ENCODE measurements around the gene UNC5C.

The UNC5C gene

GRCh38 chr4:95585016-95585695, 36.4 kb upstream of the UNC5C start:
- H3K4me2 ChIP-seq (ENCODE audit: low read length): no peak overlapping the region
- H3K18ac ChIP-seq (ENCODE audit: low read length): no peak overlapping the region
- H3K4ac ChIP-seq (ENCODE audit: low read depth, low read length): no peak overlapping the region
- no peak overlapping the region for H2AK5ac ChIP-seq (ENCODE audit: low read length)
- H3K56ac ChIP-seq (ENCODE audit: low read length): no peak overlapping the region
- no peaks in the 10 kb centered on the region for H3K36me3 ChIP-seq (ENCODE audit: control insufficient read depth, insufficient read depth, low read length)
- no peak overlapping the region for H4K5ac ChIP-seq (ENCODE audit: low read length)
- no peak overlapping the region for H3K27ac ChIP-seq (ENCODE audit: low read depth, low read length)
- H3K23ac ChIP-seq (ENCODE audit: low read length): no peak overlapping the region
- H2BK15ac ChIP-seq (replicated peaks; ENCODE audit: low read depth): no peak overlapping the region
- no peak for DNase-seq
- H3K4me3 ChIP-seq (ENCODE audit: low read length): no peak overlapping the region
- no peaks in the 10 kb centered on the region for H3K79me1 ChIP-seq (ENCODE audit: low read length)
- WGBS (ENCODE audit: extremely low coverage, insufficient coverage, low lambda C conversion rate): no CpG with 5 or more reads among the region's 5 CpGs
- no peak overlapping the region for H4K8ac ChIP-seq (ENCODE audit: low read depth, low read length)
- H2BK5ac ChIP-seq (ENCODE audit: low read length): no peak overlapping the region
- no peaks in the 10 kb centered on the region for H3K79me2 ChIP-seq (ENCODE audit: control insufficient read depth, insufficient read depth, low read length)
- no peak overlapping the region for H3K9ac ChIP-seq (ENCODE audit: low read length)
- H2BK120ac ChIP-seq (ENCODE audit: low read depth, low read length): no peak overlapping the region
- no peaks in the 10 kb centered on the region for H3K4me1 ChIP-seq (ENCODE audit: control insufficient read depth, low read depth, low read length)
- no peaks in the 10 kb centered on the region for H3K27me3 ChIP-seq (ENCODE audit: insufficient read depth, low read length, poor library complexity)

- no peaks in the 10 kb centered on the region for H3K27me3 ChIP-seq (ENCODE audit: insufficient read depth, low read length, poor library complexity)
- no CpG with 5 or more reads among the region's 8 CpGs for WGBS (ENCODE audit: extremely low coverage, insufficient coverage, low lambda C conversion rate)
Observed at GRCh38 chr4:95580226-95580625, 31.5 kb upstream of the UNC5C start.

DNA sequence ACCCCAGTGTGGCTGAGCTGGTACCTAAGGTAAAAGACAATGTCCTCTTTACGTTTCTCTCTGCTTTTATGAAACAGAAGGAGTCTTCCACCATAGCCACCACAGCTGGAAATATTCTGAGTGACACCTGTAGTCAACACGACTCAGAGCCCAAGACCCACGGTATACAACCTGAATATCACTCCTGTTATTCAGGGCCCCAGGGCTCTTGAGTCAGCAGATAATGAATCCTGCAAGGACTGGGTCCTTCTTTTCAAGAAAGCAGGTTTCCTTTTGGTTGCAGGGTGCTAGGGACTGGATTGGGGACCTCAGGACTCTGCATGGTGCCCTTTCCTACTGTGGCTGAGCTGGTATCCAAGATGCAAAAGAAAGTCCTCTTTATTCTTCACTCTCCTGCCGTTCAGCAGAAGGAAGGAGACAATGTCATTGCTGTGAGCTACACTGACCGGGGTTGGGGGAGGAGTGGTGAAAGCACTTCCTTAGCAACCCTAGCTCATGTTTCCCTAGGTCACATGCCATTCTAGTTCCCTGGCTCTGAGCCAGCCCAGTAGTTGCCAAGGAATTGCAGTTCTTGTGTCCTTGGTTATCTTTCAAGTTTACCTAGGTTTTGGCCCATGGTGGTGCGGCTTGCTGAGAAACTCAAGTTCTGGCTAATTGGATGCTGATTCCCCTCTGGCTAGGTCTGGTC, 23.7 kb upstream of the UNC5C start:
- H3K23ac ChIP-seq (ENCODE audit: low read length): no peak overlapping the region
- H3K18ac ChIP-seq (ENCODE audit: low read length): no peak overlapping the region
- WGBS (ENCODE audit: extremely low coverage, insufficient coverage, low lambda C conversion rate): no CpG with 5 or more reads among the region's 6 CpGs

More at GRCh38 chr4:95580226-95580625, 31.5 kb upstream of the UNC5C start:
- Histone ChIP-seq H3K18ac (ENCODE audit: low read length) (no peak overlapping the region), H4K5ac (ENCODE audit: low read length) (no peak overlapping the region), H2BK5ac (ENCODE audit: low read length) (no peak overlapping the region), H3K9ac (ENCODE audit: low read length) (no peak overlapping the region), H3K4me1 (ENCODE audit: control insufficient read depth, low read depth, low read length) (no peaks in the 10 kb centered on the region), H3K27ac (ENCODE audit: low read depth, low read length) (no peak overlapping the region), H3K79me2 (ENCODE audit: control insufficient read depth, insufficient read depth, low read length) (no peaks in the 10 kb centered on the region), H4K8ac (ENCODE audit: low read depth, low read length) (no peak overlapping the region), H3K23ac (ENCODE audit: low read length) (no peak overlapping the region), H2BK120ac (ENCODE audit: low read depth, low read length) (no peak overlapping the region), H2BK15ac (replicated peaks; ENCODE audit: low read depth) (no peak overlapping the region), H3K79me1 (ENCODE audit: low read length) (no peaks in the 10 kb centered on the region), H3K4ac (ENCODE audit: low read depth, low read length) (no peak overlapping the region), H3K36me3 (ENCODE audit: control insufficient read depth, insufficient read depth, low read length) (no peaks in the 10 kb centered on the region), H2AK5ac (ENCODE audit: low read length) (no peak overlapping the region), H3K56ac (ENCODE audit: low read length) (no peak overlapping the region), H3K4me3 (ENCODE audit: low read length) (no peak overlapping the region), H3K4me2 (ENCODE audit: low read length) (no peak overlapping the region)
- peak; percentile 2 for DNase-seq

DNA sequence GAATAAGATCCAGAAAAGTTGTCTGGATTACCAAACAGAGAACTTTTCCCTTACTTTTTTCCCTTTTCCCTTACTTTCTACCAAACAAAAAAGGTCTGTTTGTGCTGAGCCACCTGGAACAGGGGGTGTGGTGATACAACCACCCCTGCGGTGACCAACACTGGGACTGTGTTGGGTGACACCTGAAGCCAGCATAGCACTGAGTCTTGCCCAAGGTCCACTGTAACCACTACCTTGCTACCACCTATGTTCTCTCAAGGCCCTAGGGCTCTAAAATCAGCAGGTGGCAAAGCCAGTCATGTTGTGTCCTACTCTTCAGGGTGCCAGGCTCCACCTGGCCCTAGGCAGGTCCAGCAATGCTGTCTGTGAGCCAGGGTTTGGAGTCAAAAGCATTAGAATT, 22.8 kb upstream of the UNC5C start:
- H3K9ac ChIP-seq (ENCODE audit: low read length): no peak overlapping the region
- no peak overlapping the region for H2BK120ac ChIP-seq (ENCODE audit: low read depth, low read length)
- no peak overlapping the region for H3K27ac ChIP-seq (ENCODE audit: low read depth, low read length)
- H4K8ac ChIP-seq (ENCODE audit: low read depth, low read length): no peak overlapping the region
- H2BK5ac ChIP-seq (ENCODE audit: low read length): no peak overlapping the region
- H3K23ac ChIP-seq (ENCODE audit: low read length): no peak overlapping the region
- no peaks in the 10 kb centered on the region for H3K79me2 ChIP-seq (ENCODE audit: control insufficient read depth, insufficient read depth, low read length)
- H2BK15ac ChIP-seq (replicated peaks; ENCODE audit: low read depth): no peak overlapping the region
- no peak overlapping the region for H3K4me2 ChIP-seq (ENCODE audit: low read length)
- H3K18ac ChIP-seq (ENCODE audit: low read length): no peak overlapping the region
- H3K36me3 ChIP-seq (ENCODE audit: control insufficient read depth, insufficient read depth, low read length): no peaks in the 10 kb centered on the region
- no peak overlapping the region for H3K4me3 ChIP-seq (ENCODE audit: low read length)
- WGBS (ENCODE audit: extremely low coverage, insufficient coverage, low lambda C conversion rate): no CpG with 5 or more reads among the region's 1 CpG
- DNase-seq: no peak
- no peaks in the 10 kb centered on the region for H3K4me1 ChIP-seq (ENCODE audit: control insufficient read depth, low read depth, low read length)
- no peak overlapping the region for H4K5ac ChIP-seq (ENCODE audit: low read length)
- no peaks in the 10 kb centered on the region for H3K79me1 ChIP-seq (ENCODE audit: low read length)
- no peak overlapping the region for H2AK5ac ChIP-seq (ENCODE audit: low read length)
- no peaks in the 10 kb centered on the region for H3K27me3 ChIP-seq (ENCODE audit: insufficient read depth, low read length, poor library complexity)
- H3K4ac ChIP-seq (ENCODE audit: low read depth, low read length): no peak overlapping the region
- H3K56ac ChIP-seq (ENCODE audit: low read length): no peak overlapping the region

More for the DNA sequence above, 23.7 kb upstream of the UNC5C start:
- no peak overlapping the region for H2AK5ac ChIP-seq (ENCODE audit: low read length)
- H3K4me2 ChIP-seq (ENCODE audit: low read length): no peak overlapping the region
- no peak overlapping the region for H4K5ac ChIP-seq (ENCODE audit: low read length)
- H2BK5ac ChIP-seq (ENCODE audit: low read length): no peak overlapping the region
- H3K4me3 ChIP-seq (ENCODE audit: low read length): no peak overlapping the region
- no peak overlapping the region for H3K4ac ChIP-seq (ENCODE audit: low read depth, low read length)
- H2BK15ac ChIP-seq (replicated peaks; ENCODE audit: low read depth): no peak overlapping the region
- no peak overlapping the region for H3K9ac ChIP-seq (ENCODE audit: low read length)
- no peaks in the 10 kb centered on the region for H3K4me1 ChIP-seq (ENCODE audit: control insufficient read depth, low read depth, low read length)
- H3K56ac ChIP-seq (ENCODE audit: low read length): no peak overlapping the region
- no peaks in the 10 kb centered on the region for H3K27me3 ChIP-seq (ENCODE audit: insufficient read depth, low read length, poor library complexity)
- no peaks in the 10 kb centered on the region for H3K79me1 ChIP-seq (ENCODE audit: low read length)
- no peaks in the 10 kb centered on the region for H3K79me2 ChIP-seq (ENCODE audit: control insufficient read depth, insufficient read depth, low read length)
- no peak overlapping the region for H2BK120ac ChIP-seq (ENCODE audit: low read depth, low read length)
- H4K8ac ChIP-seq (ENCODE audit: low read depth, low read length): no peak overlapping the region
- peak; percentile 85 for DNase-seq
- H3K36me3 ChIP-seq (ENCODE audit: control insufficient read depth, insufficient read depth, low read length): no peaks in the 10 kb centered on the region
- no peak overlapping the region for H3K27ac ChIP-seq (ENCODE audit: low read depth, low read length)

DNA sequence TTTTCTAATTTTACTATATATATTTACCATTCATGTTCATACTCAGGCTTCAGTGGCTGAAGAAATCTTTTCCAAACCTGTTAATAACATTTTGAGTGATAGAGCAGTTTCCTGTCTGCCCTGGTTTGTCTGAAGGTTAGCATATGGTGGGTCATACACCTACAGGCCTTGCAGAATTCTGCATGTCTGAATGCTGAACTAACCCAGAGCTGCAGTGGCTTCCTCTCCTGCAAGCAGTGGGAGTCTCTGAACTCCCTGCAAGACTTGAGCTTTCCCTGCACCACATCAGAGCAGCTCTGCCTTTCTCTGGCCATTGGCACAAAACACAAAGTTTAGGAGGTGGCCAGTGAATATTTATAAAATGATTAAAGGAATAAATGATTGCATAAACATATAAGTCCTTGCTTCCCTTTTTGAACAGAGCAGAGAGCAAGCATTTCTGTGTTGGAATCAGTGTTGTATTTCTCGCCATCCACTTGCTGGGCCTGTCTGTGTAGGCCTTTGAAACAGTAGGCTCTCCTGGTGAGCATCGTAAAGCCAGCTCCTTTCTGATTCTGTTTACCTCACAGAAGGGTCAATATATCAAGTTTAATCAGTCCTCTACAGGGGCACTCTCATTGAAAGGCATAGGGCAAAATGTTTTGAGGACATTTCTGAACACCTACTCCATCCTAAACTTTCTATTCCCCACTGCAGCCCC, 15.0 kb upstream of the UNC5C start:
- H3K4me1 ChIP-seq (ENCODE audit: control insufficient read depth, low read depth, low read length): no peaks in the 10 kb centered on the region
- H3K56ac ChIP-seq (ENCODE audit: low read length): no peak overlapping the region
- no peaks in the 10 kb centered on the region for H3K79me1 ChIP-seq (ENCODE audit: low read length)
- peak; percentile 6 for DNase-seq
- H2BK5ac ChIP-seq (ENCODE audit: low read length): no peak overlapping the region
- no peak overlapping the region for H3K4me2 ChIP-seq (ENCODE audit: low read length)
- H3K36me3 ChIP-seq (ENCODE audit: control insufficient read depth, insufficient read depth, low read length): no peaks in the 10 kb centered on the region
- no peak overlapping the region for H3K27ac ChIP-seq (ENCODE audit: low read depth, low read length)
- H4K8ac ChIP-seq (ENCODE audit: low read depth, low read length): no peak overlapping the region
- H3K4ac ChIP-seq (ENCODE audit: low read depth, low read length): no peak overlapping the region
- no peak overlapping the region for H2AK5ac ChIP-seq (ENCODE audit: low read length)
- H2BK15ac ChIP-seq (replicated peaks; ENCODE audit: low read depth): no peak overlapping the region
- no peak overlapping the region for H4K5ac ChIP-seq (ENCODE audit: low read length)
- H3K4me3 ChIP-seq (ENCODE audit: low read length): no peak overlapping the region
- H3K23ac ChIP-seq (ENCODE audit: low read length): no peak overlapping the region
- no peak overlapping the region for H3K18ac ChIP-seq (ENCODE audit: low read length)
- no peak overlapping the region for H3K9ac ChIP-seq (ENCODE audit: low read length)
- no peak overlapping the region for H2BK120ac ChIP-seq (ENCODE audit: low read depth, low read length)
- no peaks in the 10 kb centered on the region for H3K27me3 ChIP-seq (ENCODE audit: insufficient read depth, low read length, poor library complexity)
- no CpG with 5 or more reads among the region's 2 CpGs for WGBS (ENCODE audit: extremely low coverage, insufficient coverage, low lambda C conversion rate)
- H3K79me2 ChIP-seq (ENCODE audit: control insufficient read depth, insufficient read depth, low read length): no peaks in the 10 kb centered on the region

All from mesendoderm (in vitro differentiated cells).